K562 (cell line): ENCODE measurements around the gene OVOL3. TPM values are rescaled to one million over a fixed set of nuclear protein-coding genes. Genes with fewer than 3 reads are reported as not detected.
A peak's percentile ranks its signal among the peaks of the same experiment; 100 is the strongest.

Experiments
- BCL6 ChIP-seq: fragments of 250-450 bp; sonication (Bioruptor Pico); IDR thresholded peaks from 2 replicates; pipeline ENCODE4 v1.4.0; 2020
- CBX1 ChIP-seq: sonication (generic); IDR thresholded peaks from 2 replicates; pipeline ENCODE4 v1.6.1; 2016; ENCODE audit warnings: antibody characterized with exemption, low read depth, mild to moderate bottlenecking
- E2F3 ChIP-seq: fragments of 250-450 bp; sonication (Bioruptor Pico); IDR thresholded peaks from 2 replicates; pipeline ENCODE4 v1.4.0; 2020; ENCODE audit warnings: mild to moderate bottlenecking
- EGR1 ChIP-seq: fragments of 450-650 bp; conservative IDR thresholded peaks from 2 replicates; pipeline ENCODE4 v1.6.1; 2017; ENCODE audit warnings: mild to moderate bottlenecking
- FOXJ3 ChIP-seq: sonication (generic); formaldehyde crosslinking; IDR thresholded peaks from 2 replicates; pipeline ENCODE4 v1.4.0; 2020; ENCODE audit warnings: mild to moderate bottlenecking, missing genetic modification reagents
- HNRNPH1 ChIP-seq: fragments of 200-400 bp; formaldehyde crosslinking; optimal IDR thresholded peaks from 2 replicates; pipeline ENCODE3; 2017; ENCODE audit warnings: low read depth, mild to moderate bottlenecking, low read length, moderate library complexity
- NFE2 ChIP-seq: IDR thresholded peaks from 2 replicates; pipeline ENCODE4 v1.6.1; 2014; ENCODE audit warnings: antibody characterized with exemption, low read depth
- NFXL1 ChIP-seq: fragments of 450-650 bp; formaldehyde crosslinking; IDR thresholded peaks from 2 replicates; pipeline ENCODE4 v1.4.0; 2021; ENCODE audit warnings: mild to moderate bottlenecking
- RAD21 ChIP-seq, 2 experiments: fragments of 250-450 bp in 1 of 2; fragments of 450-650 bp in 1 of 2; sonication (Bioruptor Pico) in 1 of 2; formaldehyde crosslinking in 1 of 2; IDR thresholded peaks in 1 of 2; conservative IDR thresholded peaks in 1 of 2; 2 replicates each; pipeline versions ENCODE4 v1.4.0 to v1.8.0; 2020 to 2022; ENCODE audit warnings: mild to moderate bottlenecking in 2 of 2, moderate library complexity in 1 of 2
- RBM17 ChIP-seq: fragments of 200-400 bp; formaldehyde crosslinking; IDR thresholded peaks from 2 replicates; pipeline ENCODE4 v1.6.1; 2017; ENCODE audit warnings: low read depth, mild to moderate bottlenecking, low read length, borderline replicate concordance
- RFX5 ChIP-seq: IDR thresholded peaks from 2 replicates; pipeline ENCODE4 v1.6.1; 2011; ENCODE audit warnings: low read depth, mild to moderate bottlenecking, improper control_type of control experiment, low read length
- RUNX1 ChIP-seq: sonication (generic); IDR thresholded peaks from 2 replicates; pipeline ENCODE4 v1.6.1; 2016; ENCODE audit warnings: antibody characterized with exemption, low read depth
- SIN3B ChIP-seq: fragments of 450-650 bp; IDR thresholded peaks from 2 replicates; pipeline ENCODE4 v1.6.1; 2017; ENCODE audit warnings: low read depth, mild to moderate bottlenecking, moderate library complexity
- SNRNP70 ChIP-seq: fragments of 200-400 bp; formaldehyde crosslinking; optimal IDR thresholded peaks from 2 replicates; pipeline ENCODE3; 2017; ENCODE audit warnings: low read depth, low read length
- TBP ChIP-seq: optimal IDR thresholded peaks from 2 replicates; pipeline ENCODE3; 2011; ENCODE audit warnings: low read depth, low read length, improper control_type of control experiment
- ZNF324 ChIP-seq: fragments of 250-450 bp; sonication (Bioruptor Pico); IDR thresholded peaks from 2 replicates; pipeline ENCODE4 v1.4.0; 2020; ENCODE audit warnings: mild to moderate bottlenecking
- ZNF57 ChIP-seq: fragments of 450-650 bp; formaldehyde crosslinking; IDR thresholded peaks from 2 replicates; pipeline ENCODE4 v1.4.0; 2020; ENCODE audit warnings: mild to moderate bottlenecking, moderate library complexity
- ZNF586 ChIP-seq: fragments of 450-650 bp; formaldehyde crosslinking; conservative IDR thresholded peaks from 2 replicates; pipeline ENCODE4 v1.4.0; 2020; ENCODE audit warnings: mild to moderate bottlenecking, moderate library complexity
- polyA plus RNA-seq, 8 experiments: library from polyadenylated mRNA; depleted of rRNA in 4 of 8; stranded (reverse) in 5 of 8; unstranded in 3 of 8; fragments of >200 nt; fragmentation: Nextera tagmentation in 2 of 8; fragmentation: Illumina TruSeq in 1 of 8; extraction: Ambion mirVana in 2 of 8; extraction: Trizol in 1 of 8; gene quantifications; 2 replicates each; pipeline versions ENCODE4 v1.2.1 to v1.2.3, GENCODE V29; 2011 to 2014; ENCODE audit warnings: inconsistent platforms in 1 of 8, missing spikeins in 1 of 8
- total RNA-seq, 7 experiments: library from RNA; depleted of rRNA in 6 of 7; stranded (reverse); fragments of >200 nt in 6 of 7; fragmentation: Illumina TruSeq in 2 of 7; extraction: Trizol in 2 of 7; gene quantifications; 2 replicates each; pipeline versions ENCODE4 v1.2.1 to v1.2.3, GENCODE V29; 2011 to 2021; ENCODE audit warnings: low replicate concordance in 1 of 7
- TF ChIP-seq, protein P1 (sequence below): sonication (generic); formaldehyde crosslinking; IDR thresholded peaks from 2 replicates; pipeline ENCODE4 v1.8.1; 2023; ENCODE audit warnings: mild to moderate bottlenecking, missing genetic modification reagents

Gene OVOL3
- total and polyA plus RNA-seq, 9 of the 15 experiments (the other 6 are each of a cell fraction or from before 2014, with no cell fraction given): not detected

DNA sequence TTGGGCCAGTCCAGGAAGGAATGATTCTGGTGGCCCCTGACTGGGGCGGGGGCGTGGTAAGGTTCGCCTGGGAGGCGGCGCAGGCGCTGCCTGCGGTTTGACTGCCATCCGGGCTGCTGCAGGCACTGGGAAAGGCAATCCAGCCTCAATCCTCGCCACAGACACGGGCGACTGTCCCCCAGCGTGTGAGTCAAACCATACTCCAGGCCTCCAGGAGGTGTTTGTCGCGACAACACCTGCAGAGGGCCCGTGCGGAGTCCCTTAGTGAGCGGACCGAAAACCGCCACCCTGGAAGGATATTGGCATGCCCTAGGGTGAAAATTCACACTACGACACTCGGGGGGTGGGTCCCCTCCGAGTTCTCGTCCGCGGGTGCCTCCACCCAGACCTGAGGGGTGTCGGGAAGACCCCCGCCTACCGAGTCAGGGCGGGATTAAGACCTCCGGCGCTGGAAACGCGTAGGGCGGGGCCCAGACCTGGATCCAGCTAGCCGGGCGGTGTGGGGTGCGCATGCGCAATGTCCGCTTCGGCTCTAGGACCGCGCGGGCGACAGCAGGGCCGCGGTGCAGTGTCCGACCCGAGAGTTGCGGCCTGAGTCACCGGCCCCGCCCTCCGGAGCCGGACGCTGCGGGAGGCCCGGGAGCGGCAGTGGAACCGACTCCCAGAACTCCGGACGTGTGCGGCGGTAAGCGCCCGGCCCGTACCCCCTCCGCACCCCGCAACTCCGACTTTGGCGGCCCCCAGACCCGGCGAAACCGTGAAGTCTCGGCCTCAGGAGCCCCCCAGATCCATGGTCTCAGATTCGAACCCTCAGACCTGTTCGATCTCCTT, 28.7 kb downstream of the OVOL3 start, which contains the start of gene CAPNS1 (continued):
- TF ChIP-seq NFE2: peak; percentile 71
- TF ChIP-seq BCL6 (CRISPR knock-in tag): no peak
- no peak for TF ChIP-seq RAD21 (CRISPR knock-in tag; conservative IDR thresholded peaks at IDR 0.05 in 1 of 2, IDR thresholded peaks at IDR 0.05 in 1 of 2)
- no peak for TF ChIP-seq RFX5
- TF ChIP-seq SIN3B: 0 out of 2 replicates have a peak, but pooled peaks have one; percentile 10
- no peak for TF ChIP-seq FOXJ3 (CRISPR knock-in tag)
- TF ChIP-seq RBM17: no peak
- TF ChIP-seq NFXL1: no peak
- TF ChIP-seq CBX1: peak; percentile 87
- TF ChIP-seq TBP: peak; percentile 49
- no peak for TF ChIP-seq ZNF324 (CRISPR knock-in tag)
- no peak for TF ChIP-seq E2F3 (CRISPR knock-in tag)
- TF ChIP-seq, protein P1, sequence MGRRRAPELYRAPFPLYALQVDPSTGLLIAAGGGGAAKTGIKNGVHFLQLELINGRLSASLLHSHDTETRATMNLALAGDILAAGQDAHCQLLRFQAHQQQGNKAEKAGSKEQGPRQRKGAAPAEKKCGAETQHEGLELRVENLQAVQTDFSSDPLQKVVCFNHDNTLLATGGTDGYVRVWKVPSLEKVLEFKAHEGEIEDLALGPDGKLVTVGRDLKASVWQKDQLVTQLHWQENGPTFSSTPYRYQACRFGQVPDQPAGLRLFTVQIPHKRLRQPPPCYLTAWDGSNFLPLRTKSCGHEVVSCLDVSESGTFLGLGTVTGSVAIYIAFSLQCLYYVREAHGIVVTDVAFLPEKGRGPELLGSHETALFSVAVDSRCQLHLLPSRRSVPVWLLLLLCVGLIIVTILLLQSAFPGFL (CRISPR knock-in tag): 0 out of 2 replicates have a peak, but pooled peaks have one; percentile 84
- no peak for TF ChIP-seq ZNF586 (CRISPR knock-in tag)
- TF ChIP-seq SNRNP70: no peak
- TF ChIP-seq ZNF57 (CRISPR knock-in tag): no peak
- TF ChIP-seq HNRNPH1: no peak
- TF ChIP-seq EGR1: peak; percentile 81
- 0 out of 2 replicates have a peak, but pooled peaks have one; percentile 76 for TF ChIP-seq RUNX1
